8988T (cell line): ENCODE results near the gene ASIC3.
A peak's percentile ranks its signal among the peaks of the same experiment; 100 is the strongest.
"Not testable (repeated sequence)": the region's sequence is repeated elsewhere in the genome, so short reads cannot be mapped to it uniquely, and the experiment has no call there.

Source experiments
- DNase-seq: peaks from one replicate; pipeline ENCODE4 v3.0.0; 2011

Gene ASIC3

GRCh38 chr7:151047976-151048815 lies at the start of gene ASIC3:
TSS of gene ASIC3 (plus strand) at chr7:151048531. CDS start at chr7:151048886, 355 bp downstream.
- DNase-seq = no peak

DNA sequence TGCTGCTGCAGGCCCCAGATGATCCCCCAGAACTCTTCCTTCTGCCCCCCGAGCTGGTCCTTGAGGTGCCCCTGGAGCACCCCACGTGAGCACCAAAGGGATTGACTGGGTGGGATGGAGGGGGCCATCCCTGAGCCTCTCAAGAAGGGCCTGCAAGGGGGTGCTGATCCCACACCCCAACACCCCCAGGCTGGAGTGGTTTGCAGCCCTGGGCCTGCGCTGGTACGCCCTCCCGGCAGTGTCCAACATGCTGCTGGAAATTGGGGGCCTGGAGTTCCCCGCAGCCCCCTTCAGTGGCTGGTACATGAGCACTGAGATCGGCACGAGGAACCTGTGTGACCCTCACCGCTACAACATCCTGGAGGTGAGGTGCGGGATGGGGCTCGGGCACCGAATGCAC lies 49.3 kb upstream of the ASIC3 start:
- DNase-seq = no peak

DNA sequence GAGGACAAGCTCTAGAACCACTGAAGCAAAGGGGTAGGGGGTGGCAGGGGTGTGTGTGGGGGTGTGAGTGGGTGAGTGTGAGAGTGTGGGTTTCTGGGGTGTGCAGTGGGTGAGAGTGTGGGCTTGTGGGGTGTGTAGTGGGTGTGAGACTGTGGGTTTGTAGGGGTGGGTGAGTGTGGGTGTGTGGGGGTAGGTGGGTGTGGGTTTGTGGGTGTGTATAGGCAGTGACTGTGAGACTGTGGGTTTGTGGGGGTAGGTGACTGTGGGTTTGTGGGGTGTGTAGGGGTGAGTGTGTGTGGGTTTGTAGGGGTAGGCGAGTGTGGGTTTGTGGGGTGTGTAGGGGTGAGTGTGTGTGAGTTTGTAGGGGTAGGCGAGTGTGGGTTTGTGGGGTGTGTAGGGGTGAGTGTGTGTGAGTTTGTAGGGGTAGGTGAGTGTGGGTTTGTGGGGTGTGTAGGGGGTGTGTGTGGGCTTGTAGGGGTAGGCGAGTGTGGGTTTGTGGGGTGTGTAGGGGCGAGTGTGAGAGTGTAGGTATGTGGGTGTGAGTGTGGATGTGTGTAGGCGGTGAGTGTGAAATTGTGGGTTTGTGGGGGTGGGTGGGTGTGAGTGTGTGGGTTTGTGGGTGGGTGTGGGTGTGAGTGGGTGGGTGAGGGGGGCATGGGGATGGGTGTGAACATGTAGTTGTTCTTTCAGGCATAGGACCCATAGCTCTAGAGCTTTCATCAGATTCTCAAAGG lies 48.7 kb upstream of the ASIC3 start:
- DNase-seq = no peak

GRCh38 chr7:151000897-151001495 lies 47.3 kb upstream of the ASIC3 start:
- DNase-seq = no peak

DNA sequence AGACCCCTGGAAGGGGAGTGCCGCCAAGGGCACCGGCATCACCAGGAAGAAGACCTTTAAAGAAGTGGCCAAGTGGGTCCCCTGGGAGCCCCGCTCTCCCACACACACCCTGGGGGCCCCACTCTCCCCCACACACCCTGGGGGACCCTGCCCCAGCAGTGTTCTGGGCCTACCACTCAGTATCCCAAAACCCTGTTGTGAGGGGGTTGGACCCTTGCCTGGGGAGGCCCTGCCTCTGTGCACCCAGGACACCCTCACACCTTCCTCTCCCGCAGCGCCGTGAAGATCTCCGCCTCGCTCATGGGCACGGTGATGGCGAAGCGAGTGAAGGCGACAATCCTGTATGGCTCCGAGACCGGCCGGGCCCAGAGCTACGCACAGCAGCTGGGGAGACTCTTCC lies 46.8 kb upstream of the ASIC3 start:
- DNase-seq = no peak

DNA sequence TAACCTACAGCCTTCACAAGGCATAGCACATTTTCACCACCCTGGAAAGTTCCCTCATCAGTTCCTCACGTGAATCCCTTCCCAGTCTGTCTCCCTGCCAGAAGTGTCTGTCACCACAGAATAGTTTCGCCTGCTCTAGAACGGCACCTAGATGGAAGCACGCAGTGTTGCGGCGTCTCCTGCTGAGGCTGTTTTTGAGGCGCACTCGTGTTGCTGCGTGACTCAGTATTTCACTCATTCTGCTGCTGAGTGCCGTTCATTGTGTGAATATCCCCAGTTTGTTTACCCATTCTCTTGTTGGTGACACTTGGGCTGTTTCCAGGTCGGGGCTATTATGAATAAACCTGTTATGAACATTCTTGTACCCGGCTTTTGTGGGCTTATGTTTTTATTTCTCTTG lies 44.8 kb upstream of the ASIC3 start:
- DNase-seq = no peak

- no peak for DNase-seq
These were observed 42.8 kb upstream of the ASIC3 start for GRCh38 chr7:151005566-151005965.

DNA sequence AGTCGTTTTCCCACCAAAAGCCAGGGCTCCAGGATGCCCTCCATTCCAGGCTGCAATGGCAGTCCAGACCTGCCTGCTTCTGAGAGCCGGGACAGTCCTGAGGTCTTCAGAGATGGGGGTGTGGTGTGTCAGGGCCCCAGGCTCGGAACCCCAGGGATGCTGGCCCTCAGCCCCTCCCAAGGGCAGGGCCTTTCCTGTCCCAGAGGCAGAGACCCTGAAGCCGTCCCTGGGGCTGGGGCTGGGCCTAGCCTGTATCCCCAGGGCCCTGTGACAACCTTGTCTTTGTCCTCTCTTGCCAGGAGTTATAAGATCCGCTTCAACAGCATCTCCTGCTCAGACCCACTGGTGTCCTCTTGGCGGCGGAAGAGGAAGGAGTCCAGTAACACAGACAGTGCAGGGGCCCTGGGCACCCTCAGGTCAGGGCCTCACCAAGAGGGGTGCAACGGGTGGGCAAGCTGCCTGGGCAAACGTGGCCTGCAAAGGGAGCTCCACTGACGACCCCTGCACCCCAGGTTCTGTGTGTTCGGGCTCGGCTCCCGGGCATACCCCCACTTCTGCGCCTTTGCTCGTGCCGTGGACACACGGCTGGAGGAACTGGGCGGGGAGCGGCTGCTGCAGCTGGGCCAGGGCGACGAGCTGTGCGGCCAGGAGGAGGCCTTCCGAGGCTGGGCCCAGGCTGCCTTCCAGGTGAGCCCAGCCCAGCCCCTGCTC lies 41.6 kb upstream of the ASIC3 start:
- no peak for DNase-seq

DNA sequence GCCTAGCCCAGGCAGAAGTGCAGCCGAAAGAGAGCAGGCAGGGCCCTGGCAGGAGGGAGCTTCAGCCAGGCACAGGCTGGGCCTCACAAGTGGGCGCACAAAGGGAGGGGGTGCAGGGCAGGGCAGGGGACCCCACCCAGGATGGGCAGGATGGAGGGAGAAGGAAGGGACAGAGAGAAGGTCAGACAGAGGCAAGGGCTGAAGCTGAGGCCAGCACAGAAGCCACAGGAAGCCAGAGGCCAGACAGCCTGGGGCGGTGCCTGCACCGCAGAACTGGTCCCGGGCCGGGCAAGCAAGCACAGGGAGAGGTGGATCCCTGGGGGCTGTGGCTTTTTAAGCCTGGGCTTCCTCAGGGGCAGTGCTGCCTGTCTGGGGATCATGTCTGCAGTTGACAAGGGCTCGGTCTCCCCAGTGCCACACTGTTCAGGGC lies 40.8 kb upstream of the ASIC3 start:
- DNase-seq = no peak

DNA sequence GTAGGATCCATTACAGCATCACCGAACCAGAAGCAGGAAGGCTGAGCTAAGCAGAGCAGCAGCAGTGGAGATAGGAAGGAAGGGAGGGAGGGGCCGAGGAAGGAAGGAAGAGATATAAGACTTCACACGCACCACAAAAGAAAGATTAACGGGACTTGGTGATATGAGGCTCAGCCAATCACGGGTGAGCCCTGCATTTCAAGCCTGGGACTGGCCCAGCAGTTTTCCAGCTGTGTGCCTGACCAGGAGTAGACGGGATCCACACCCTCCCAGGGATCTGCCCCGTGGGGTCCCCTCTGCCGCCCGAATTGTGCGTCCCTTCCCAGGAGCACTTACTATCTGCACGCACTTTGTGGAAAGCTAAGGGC lies 40.2 kb upstream of the ASIC3 start:
- no peak for DNase-seq

DNA sequence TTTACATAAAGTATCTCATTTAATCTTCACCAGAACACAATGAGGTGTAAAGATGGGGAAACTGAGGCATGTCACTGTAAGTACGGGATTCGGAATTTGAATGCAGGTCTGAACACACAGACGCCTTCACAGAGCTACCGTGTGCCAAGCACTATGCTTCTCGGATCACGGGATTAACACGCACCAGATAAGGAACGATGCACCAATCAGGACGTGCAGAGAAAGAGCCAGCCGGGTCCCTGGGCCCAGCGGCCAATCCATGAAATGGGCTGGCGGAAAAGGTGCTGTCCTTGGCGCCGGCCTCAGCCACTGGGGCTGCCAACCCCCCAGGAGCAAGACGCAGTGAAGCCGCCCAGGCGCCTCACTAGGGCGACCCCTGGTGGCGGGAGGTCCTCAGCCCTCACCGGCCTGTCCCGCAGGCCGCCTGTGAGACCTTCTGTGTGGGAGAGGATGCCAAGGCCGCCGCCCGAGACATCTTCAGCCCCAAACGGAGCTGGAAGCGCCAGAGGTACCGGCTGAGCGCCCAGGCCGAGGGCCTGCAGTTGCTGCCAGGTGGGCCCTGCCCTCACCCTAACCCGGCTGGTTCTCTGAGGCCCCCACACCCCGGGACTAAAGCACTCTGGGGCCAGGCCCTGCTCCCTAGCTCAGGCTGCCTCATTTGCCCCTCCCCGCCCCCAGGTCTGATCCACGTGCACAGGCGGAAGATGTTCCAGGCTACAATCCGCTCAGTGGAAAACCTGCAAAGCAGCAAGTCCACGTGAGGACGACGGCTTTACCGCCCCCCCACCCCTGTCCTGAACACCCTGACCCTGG lies 39.6 kb upstream of the ASIC3 start:
- peak; percentile 94 for DNase-seq

GRCh38 chr7:151009327-151010036 lies 38.8 kb upstream of the ASIC3 start:
- no peak for DNase-seq

DNA sequence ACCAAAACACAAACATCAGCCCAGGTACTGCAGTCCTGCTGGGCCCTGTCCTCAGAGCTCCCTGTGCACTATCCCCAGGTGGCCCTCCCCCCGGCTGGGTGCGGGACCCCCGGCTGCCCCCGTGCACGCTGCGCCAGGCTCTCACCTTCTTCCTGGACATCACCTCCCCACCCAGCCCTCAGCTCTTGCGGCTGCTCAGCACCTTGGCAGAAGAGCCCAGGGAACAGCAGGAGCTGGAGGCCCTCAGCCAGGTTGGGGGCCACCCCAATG lies 38.4 kb upstream of the ASIC3 start:
- DNase-seq = no peak

DNA sequence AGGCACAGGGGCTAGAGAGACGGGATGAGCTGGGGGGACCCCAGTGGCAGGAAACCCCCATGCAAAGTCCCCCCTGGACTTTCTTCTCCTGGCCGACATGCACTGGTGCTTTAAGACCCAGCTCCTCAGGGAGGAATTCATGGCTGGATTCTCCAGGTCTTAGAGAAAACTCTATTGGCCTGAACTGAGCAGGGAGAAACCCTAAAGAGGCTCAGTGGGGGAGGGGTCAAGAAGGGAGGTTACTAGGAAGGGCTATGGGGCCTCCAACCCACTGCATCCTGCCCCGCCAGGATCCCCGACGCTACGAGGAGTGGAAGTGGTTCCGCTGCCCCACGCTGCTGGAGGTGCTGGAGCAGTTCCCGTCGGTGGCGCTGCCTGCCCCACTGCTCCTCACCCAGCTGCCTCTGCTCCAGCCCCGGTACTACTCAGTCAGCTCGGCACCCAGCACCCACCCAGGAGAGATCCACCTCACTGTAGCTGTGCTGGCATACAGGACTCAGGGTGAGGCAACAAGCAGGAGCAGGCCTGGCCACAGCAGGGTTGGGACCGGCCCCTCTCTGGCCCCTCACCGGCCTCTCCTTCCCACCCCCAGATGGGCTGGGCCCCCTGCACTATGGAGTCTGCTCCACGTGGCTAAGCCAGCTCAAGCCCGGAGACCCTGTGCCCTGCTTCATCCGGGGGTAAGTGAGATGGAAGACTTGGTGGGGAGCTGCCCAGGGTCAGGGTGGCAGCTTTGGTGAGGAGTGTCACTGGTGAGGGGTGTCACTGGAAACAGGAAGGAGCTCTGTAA lies 37.8 kb upstream of the ASIC3 start:
- no peak for DNase-seq

DNA sequence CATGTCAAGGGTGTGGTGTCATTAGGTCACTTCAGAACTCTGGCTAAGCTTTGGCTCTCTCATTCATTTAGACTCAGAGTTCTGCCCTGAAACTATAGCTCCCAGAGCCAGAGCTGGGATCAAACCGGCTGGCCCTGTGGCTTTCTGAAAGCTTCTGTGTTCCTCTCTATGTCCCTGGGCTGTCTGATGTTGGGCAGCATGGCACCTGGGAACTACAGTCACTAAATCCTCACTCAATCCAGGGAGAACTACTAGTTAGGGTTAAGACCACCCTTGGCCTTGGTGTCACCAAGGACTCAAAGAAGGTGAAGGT lies 37.3 kb upstream of the ASIC3 start:
- no peak for DNase-seq

- DNase-seq = not testable (repeated sequence)
These were observed 36.7 kb upstream of the ASIC3 start for GRCh38 chr7:151011616-151012015.

DNA sequence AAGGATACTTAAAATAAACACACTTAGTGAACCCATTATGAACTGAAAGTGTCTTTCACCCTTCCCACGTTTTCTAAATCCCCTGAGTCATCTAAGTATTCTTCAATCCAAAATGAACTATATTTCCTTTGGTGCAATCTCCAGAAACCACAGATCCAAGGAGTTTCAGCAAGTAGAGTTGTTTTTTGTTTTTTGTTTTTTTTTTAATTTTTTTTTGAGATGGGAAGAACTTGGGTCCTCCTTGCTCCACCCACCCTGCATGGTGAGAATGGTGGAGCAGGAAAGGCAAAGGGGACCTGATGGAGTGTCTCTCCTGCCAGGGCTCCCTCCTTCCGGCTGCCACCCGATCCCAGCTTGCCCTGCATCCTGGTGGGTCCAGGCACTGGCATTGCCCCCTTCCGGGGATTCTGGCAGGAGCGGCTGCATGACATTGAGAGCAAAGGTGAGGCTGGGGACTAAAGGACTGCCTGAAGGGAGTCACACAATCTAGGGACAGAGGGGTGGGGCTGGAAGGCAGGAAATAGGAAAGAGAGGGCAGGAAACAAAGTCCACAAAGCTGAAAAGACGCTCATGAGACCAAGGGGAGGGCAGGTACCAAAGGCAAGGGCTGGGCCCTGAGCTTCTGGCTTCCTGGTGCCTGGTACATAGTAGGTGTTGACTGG lies 36.2 kb upstream of the ASIC3 start:
- DNase-seq = no peak

GRCh38 chr7:151012911-151013347 lies 35.4 kb upstream of the ASIC3 start:
- DNase-seq = peak; percentile 86

DNA sequence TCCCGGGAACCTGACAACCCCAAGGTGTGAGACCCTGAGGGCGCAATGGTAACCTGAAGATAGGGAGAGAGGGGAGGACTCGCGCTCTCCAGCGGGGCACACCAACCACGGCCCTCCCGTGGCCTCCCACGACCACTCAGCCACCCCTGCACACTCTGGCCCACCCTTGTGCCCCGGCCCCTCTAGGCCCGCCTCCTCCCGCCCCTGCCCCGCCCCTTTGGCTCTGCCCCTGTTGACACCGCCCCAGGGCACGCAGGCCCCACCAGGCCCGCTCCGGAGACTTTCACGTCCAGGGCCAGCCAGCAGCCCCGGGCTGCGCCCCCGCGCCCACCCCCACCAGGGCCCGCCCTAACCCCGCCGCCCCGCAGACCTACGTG lies 35.0 kb upstream of the ASIC3 start:
- no peak for DNase-seq

GRCh38 chr7:151013733-151014497 lies 34.4 kb upstream of the ASIC3 start:
- DNase-seq = no peak
